NK-92 (cell line): Measurements from ENCODE around the gene UHMK1.
A peak's percentile ranks its signal among the peaks of the same experiment; 100 is the strongest.
"Not testable (repeated sequence)": the region's sequence is repeated elsewhere in the genome, so short reads cannot be mapped to it uniquely, and the experiment has no call there.

Source experiments
- DNase-seq: peaks from one replicate; lab custom pipeline; 2025; ENCODE audit not compliant: unreplicated experiment; lab: John Stamatoyannopoulos, UW

The UHMK1 gene, protein sequence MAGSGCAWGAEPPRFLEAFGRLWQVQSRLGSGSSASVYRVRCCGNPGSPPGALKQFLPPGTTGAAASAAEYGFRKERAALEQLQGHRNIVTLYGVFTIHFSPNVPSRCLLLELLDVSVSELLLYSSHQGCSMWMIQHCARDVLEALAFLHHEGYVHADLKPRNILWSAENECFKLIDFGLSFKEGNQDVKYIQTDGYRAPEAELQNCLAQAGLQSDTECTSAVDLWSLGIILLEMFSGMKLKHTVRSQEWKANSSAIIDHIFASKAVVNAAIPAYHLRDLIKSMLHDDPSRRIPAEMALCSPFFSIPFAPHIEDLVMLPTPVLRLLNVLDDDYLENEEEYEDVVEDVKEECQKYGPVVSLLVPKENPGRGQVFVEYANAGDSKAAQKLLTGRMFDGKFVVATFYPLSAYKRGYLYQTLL

DNA sequence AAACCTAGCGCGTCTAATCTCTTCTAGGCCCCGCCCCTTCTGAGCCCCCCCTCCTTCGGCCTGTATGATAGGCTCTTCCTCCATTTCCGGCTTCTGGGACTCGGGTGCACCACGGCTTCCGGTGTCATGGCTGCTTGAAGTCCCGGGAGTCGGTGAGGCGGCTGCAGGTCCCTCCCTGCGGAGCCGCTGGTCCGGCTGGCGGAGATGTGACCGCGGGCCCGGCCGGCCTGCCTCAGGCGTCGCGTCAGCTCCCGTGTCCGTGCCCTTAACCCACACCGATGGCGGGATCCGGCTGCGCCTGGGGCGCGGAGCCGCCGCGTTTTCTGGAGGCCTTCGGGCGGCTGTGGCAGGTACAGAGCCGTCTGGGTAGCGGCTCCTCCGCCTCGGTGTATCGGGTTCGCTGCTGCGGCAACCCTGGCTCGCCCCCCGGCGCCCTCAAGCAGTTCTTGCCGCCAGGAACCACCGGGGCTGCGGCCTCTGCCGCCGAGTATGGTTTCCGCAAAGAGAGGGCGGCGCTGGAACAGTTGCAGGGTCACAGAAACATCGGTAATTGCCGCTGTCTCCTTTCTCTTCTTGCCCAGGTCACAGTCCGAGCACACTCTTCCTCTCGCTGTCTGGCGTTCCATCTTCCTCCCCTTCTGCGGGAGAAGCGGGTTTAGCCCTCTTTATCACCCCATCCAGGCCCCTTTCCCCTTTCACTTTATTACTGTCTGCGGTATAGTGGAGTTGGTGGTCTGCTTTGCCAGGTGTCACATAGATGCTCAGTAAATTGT lies at the start of gene UHMK1:
Gene UHMK1, plus strand, starts transcription at position 96 of the 773 bp plus-strand sequence. Its CDS starts 183 bp downstream, at position 279.
- peak; percentile 63 for DNase-seq

DNA sequence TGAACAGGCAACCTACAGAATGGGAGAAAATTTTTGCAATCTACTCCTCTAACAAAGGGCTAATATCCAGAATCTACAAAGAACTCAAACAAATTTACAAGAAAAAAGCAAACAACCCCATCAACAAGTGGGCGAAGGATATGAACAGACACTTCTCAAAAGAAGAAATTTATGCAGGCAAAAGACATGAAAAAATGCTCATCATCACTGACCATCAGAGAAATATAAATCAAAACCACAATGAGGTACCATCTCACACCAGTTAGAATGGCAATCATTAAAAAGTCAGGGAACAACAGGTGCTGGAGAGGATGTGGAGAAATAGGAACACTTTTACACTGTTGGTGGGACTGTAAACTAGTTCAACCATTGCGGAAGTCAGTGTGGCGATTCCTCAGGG lies 43.3 kb upstream of the UHMK1 start:
- DNase-seq: not testable (repeated sequence)

DNA sequence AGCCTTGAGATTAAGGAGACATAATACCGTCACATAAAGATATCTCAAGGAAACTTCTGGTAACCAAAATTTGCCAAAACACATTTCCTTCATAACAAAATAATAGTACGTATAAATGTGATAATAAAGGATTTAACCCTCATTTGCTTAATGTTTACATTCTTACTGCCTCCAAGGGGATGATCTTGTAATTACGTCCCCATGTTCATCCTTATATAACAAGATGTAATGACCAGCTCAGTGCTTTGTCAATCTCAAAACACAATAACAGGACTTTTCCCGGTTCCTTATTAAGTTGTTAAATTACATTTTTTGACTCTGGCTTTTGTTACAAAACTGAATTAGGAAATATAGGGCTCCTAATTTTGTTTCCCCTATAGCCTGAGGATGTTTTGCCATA lies 41.3 kb upstream of the UHMK1 start:
- no peak for DNase-seq

DNA sequence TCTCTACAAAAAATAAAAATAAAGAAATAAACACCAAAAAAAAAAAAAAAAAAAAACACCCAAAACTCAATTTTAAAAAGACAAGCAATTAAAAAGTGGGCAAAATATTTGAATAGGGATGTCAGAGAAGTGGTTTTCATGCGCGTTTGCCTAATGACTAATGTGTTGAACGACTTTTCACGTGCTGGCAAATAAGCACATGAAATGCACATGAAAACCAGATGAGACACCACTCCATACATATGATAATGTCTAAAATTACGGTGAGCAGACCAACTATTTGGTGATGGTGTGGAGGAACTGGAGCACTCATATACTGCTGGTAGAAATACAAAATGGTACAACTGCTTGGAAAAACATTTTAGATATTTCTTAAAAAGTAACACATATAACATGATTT lies 39.4 kb upstream of the UHMK1 start:
- DNase-seq: no peak

DNA sequence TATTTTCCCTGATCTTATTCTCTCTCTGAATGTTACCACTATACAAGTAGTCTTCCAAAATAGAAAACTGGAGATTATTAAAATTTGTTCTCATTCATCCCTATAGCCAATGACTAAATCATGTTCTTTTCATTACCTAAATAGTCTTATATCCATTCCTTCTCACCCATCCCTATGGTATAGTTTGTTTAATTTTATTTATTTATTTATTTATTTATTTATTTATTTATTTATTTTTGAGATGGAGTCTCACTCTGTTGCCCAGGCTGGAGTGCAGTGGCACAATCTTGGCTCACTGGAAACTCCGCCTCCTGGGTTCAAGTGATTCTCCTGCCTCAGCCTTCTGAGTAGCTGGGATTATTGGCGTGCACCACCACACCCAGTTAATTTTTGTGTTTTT lies 35.2 kb upstream of the UHMK1 start:
- not testable (repeated sequence) for DNase-seq

- no peak for DNase-seq
These were observed 34.6 kb upstream of the UHMK1 start for GRCh38 chr1:162463021-162463420.

DNA sequence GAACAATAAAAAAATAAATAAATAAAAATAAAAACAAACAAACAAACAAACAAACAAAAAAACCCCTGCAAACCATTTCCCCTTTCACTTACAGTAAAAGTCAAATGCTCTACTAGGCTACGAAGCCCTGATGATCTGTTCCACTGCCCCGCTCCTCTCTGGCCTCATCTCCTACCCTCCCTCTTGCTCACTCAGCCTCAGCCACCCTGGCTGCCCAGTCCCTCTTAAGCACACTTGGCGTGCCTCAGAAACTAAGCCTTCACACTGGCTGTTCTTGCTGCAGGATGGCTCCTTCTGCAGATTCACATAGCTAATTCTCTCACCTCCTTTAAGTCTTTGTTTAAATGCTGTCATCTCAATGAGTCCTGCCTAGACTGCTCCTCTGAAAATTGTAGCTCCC lies 30.8 kb upstream of the UHMK1 start:
- DNase-seq: no peak

GRCh38 chr1:162470216-162470615 lies 27.4 kb upstream of the UHMK1 start:
- no peak for DNase-seq

- DNase-seq: no peak
These were observed 26.2 kb upstream of the UHMK1 start for GRCh38 chr1:162471290-162471853.

- no peak for DNase-seq
These were observed 22.5 kb upstream of the UHMK1 start for GRCh38 chr1:162475089-162475488.

- no peak for DNase-seq
These were observed 22.0 kb upstream of the UHMK1 start for GRCh38 chr1:162475539-162476185.

DNA sequence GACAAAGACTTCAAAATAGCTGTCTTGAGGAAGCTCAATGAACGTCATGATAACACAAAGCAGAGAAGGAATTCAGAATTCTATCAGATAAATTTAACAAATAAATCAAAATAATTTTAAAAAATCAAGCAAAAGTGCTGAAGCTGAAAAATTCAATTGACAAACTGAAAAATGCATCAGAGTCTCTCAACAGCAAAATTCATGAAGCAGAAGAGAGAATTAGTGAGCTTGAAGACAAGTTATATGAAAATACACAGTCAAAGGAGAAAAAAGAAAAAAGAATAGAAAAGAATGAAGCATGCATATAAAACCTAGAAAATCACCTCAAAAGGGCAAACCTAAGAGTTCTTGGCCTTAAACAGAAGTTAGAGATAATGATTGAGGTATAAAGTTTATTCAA lies 21.0 kb upstream of the UHMK1 start:
- DNase-seq: no peak

GRCh38 chr1:162485236-162485635 lies 12.4 kb upstream of the UHMK1 start:
- DNase-seq: no peak

GRCh38 chr1:162487241-162487640 lies 10.4 kb upstream of the UHMK1 start:
- DNase-seq: no peak

- DNase-seq: no peak
These were observed 9.4 kb upstream of the UHMK1 start for GRCh38 chr1:162488219-162488618.

- DNase-seq: not testable (repeated sequence)
These were observed 1.9 kb upstream of the UHMK1 start for GRCh38 chr1:162495531-162496233.

- no peak for DNase-seq
These were observed 405 bp upstream of the UHMK1 start for GRCh38 chr1:162497104-162497722.

DNA sequence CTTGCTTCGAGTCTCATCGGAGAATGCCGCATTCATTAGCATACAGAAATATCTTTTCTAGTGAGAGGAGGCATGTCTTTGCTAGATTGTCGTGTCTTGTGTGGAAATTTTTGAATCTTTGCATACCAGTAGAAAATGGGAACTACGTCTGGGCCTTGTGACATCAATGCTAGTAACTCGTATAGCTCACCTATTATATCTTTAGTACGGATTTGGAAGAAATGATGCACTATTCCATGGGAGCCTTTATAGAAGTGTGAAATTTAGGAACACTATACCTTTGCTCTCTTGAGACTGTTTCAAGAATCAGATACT lies 835 bp downstream of the UHMK1 start:
- DNase-seq: no peak

GRCh38 chr1:162500805-162501204 lies 3.2 kb downstream of the UHMK1 start:
- DNase-seq: no peak

DNA sequence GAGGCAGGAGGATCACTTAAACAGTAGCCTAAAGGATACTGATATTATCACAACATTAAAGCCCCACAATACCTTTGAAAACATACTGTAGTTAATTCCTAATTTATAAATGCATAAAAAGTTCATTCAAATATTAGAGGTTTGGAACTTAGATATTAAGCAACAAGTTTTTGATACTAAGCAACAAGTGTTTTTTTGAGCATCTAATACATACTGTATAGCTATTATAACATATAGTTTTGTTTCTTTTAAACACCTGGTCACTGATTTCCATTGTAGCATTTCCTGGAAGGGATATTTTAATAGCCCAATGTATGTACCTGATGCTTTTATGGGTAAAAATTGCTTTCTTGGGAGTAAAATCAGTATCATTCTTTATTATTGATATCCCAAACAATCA lies 4.5 kb downstream of the UHMK1 start:
- DNase-seq: no peak

DNA sequence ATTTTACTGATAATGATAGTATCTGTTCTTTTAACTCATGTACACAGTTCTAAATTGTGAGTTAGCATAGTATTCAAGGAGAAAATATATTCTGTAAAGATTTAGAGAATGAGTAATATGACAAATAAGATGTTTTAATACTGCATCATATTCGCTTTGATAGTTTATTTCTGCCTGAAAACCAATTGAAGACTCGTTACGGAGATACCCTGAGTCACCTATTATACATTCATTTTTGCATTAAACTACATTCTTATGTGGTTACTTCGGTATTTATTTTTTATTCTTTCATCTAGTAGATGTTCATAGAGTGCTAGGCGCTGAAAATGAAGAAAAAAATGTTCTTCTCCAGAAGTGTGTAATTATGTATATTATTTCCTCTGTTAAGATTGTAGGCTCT lies 5.3 kb downstream of the UHMK1 start:
- DNase-seq: no peak
